K562 (cell line): ENCODE measurements around the gene IQCC. TPM values are rescaled to one million over a fixed set of nuclear protein-coding genes. Genes with fewer than 3 reads are reported as not detected.
A peak's percentile ranks its signal among the peaks of the same experiment; 100 is the strongest.

ENCODE experiments used
- ARID1B ChIP-seq: fragments of 450-650 bp; IDR thresholded peaks from 2 replicates; pipeline ENCODE4 v1.6.1; 2016; ENCODE audit warnings: antibody characterized with exemption, mild to moderate bottlenecking, inconsistent platforms
- EGR1 ChIP-seq: fragments of 450-650 bp; conservative IDR thresholded peaks from 2 replicates; pipeline ENCODE4 v1.6.1; 2017; ENCODE audit warnings: mild to moderate bottlenecking
- ETV1 ChIP-seq: fragments of 450-650 bp; conservative IDR thresholded peaks from 2 replicates; pipeline ENCODE4 v1.6.1; 2016; ENCODE audit warnings: missing genetic modification characterization, control low read depth, low read depth, missing compliant biosample characterization
- ETV5 ChIP-seq: sonication (generic); formaldehyde crosslinking; IDR thresholded peaks from 2 replicates; pipeline ENCODE4 v1.4.0; 2020; ENCODE audit warnings: low read depth, mild to moderate bottlenecking, missing genetic modification reagents
- GABPB1 ChIP-seq: sonication (generic); formaldehyde crosslinking; IDR thresholded peaks from 2 replicates; pipeline ENCODE4 v1.8.0; 2022; ENCODE audit warnings: mild to moderate bottlenecking, missing genetic modification reagents
- HDAC1 ChIP-seq, 2 experiments: fragments of 450-650 bp; IDR thresholded peaks; 2 replicates each; pipeline ENCODE4 v1.6.1; 2016 to 2017; ENCODE audit warnings: inconsistent platforms in 1 of 2, mild to moderate bottlenecking in 1 of 2, moderate library complexity in 1 of 2
- KAT7 ChIP-seq: sonication (generic); formaldehyde crosslinking; IDR thresholded peaks from 2 replicates; pipeline ENCODE4 v1.8.0; 2022; ENCODE audit warnings: missing genetic modification reagents, mild to moderate bottlenecking, borderline replicate concordance
- KDM5B ChIP-seq: fragments of 200-600 bp; sonication (generic); IDR thresholded peaks from 2 replicates; pipeline ENCODE4 v1.6.1; 2012; ENCODE audit warnings: low read depth, mild to moderate bottlenecking, moderate library complexity, low read length, control low read depth, inconsistent platforms; ENCODE audit not compliant: insufficient replicate concordance
- MEIS2 ChIP-seq: fragments of 450-650 bp; IDR thresholded peaks from 2 replicates; pipeline ENCODE4 v1.6.1; 2014; ENCODE audit warnings: mild to moderate bottlenecking; ENCODE audit not compliant: partially characterized antibody
- PHF8 ChIP-seq: fragments of 200-600 bp; sonication (generic); IDR thresholded peaks from 2 replicates; pipeline ENCODE4 v1.6.1; 2012; ENCODE audit warnings: mixed run types, mild to moderate bottlenecking, inconsistent platforms, low read length, moderate library complexity, borderline replicate concordance
- PURB ChIP-seq: sonication (generic); formaldehyde crosslinking; IDR thresholded peaks from 2 replicates; pipeline ENCODE4 v1.9.0; 2021; ENCODE audit warnings: low read depth, mild to moderate bottlenecking, missing genetic modification reagents
- TOE1 ChIP-seq, 2 experiments: fragments of 450-650 bp in 1 of 2; sonication (generic) in 1 of 2; formaldehyde crosslinking in 1 of 2; IDR thresholded peaks; 2 replicates each; pipeline versions ENCODE4 v1.7.1 to v1.8.0; 2016 to 2022; ENCODE audit warnings: borderline replicate concordance in 2 of 2, mild to moderate bottlenecking in 2 of 2, antibody characterized with exemption in 1 of 2, inconsistent platforms in 1 of 2, low read depth in 1 of 2, missing genetic modification reagents in 1 of 2, moderate library complexity in 1 of 2
- ZNF23 ChIP-seq: fragments of 250-450 bp; sonication (Bioruptor Pico); IDR thresholded peaks from 2 replicates; pipeline ENCODE4 v1.4.0; 2020; ENCODE audit warnings: mild to moderate bottlenecking
- ZNF253 ChIP-seq: fragments of 250-450 bp; sonication (Bioruptor Pico); conservative IDR thresholded peaks from 2 replicates; pipeline ENCODE4 v1.6.1; 2021; ENCODE audit warnings: mild to moderate bottlenecking
- polyA plus RNA-seq, 8 experiments: library from polyadenylated mRNA; depleted of rRNA in 4 of 8; stranded (reverse) in 5 of 8; unstranded in 3 of 8; fragments of >200 nt; fragmentation: Nextera tagmentation in 2 of 8; fragmentation: Illumina TruSeq in 1 of 8; extraction: Ambion mirVana in 2 of 8; extraction: Trizol in 1 of 8; gene quantifications; 2 replicates each; pipeline versions ENCODE4 v1.2.1 to v1.2.3, GENCODE V29; 2011 to 2014; ENCODE audit warnings: inconsistent platforms in 1 of 8, missing spikeins in 1 of 8
- total RNA-seq, 7 experiments: library from RNA; depleted of rRNA in 6 of 7; stranded (reverse); fragments of >200 nt in 6 of 7; fragmentation: Illumina TruSeq in 2 of 7; extraction: Trizol in 2 of 7; gene quantifications; 2 replicates each; pipeline versions ENCODE4 v1.2.1 to v1.2.3, GENCODE V29; 2011 to 2021; ENCODE audit warnings: low replicate concordance in 1 of 7
- TF ChIP-seq, protein P1 (sequence below): fragments of 250-450 bp; sonication (Bioruptor Pico); IDR thresholded peaks from 2 replicates; pipeline ENCODE4 v1.8.0; 2022; ENCODE audit warnings: moderate library complexity, mild to moderate bottlenecking, inconsistent platforms
- TF ChIP-seq, protein P2 (sequence below), 2 experiments: IDR thresholded peaks; 2 replicates each; pipeline ENCODE4 v1.6.1; 2012; ENCODE audit warnings: improper control_type of control experiment in 2 of 2, low read depth in 2 of 2, low read length in 2 of 2, borderline replicate concordance in 1 of 2
- TF ChIP-seq, protein P3 (sequence below): sonication (generic); formaldehyde crosslinking; IDR thresholded peaks from 2 replicates; pipeline ENCODE4 v1.8.0; 2022; ENCODE audit warnings: mild to moderate bottlenecking, low read depth, missing genetic modification reagents
- TF ChIP-seq, protein P4 (sequence below): fragments of 450-650 bp; IDR thresholded peaks from 2 replicates; pipeline ENCODE4 v1.7.1; 2018; ENCODE audit warnings: mild to moderate bottlenecking, low read depth; ENCODE audit not compliant: partially characterized antibody

IQCC gene
- total and polyA plus RNA-seq, 9 of the 15 experiments (the other 6 are each of a cell fraction or from before 2014, with no cell fraction given) = 8.1 to 16.5 (median 10.7) TPM

GRCh38 chr1:32201011-32201855, 4.2 kb upstream of the IQCC start (continued):
- TF ChIP-seq PURB = no peak
- peak in 1 of 2 experiments; percentile 38; a peak in 2 of 4 replicates for TF ChIP-seq HDAC1 (IDR thresholded peaks at IDR 0.05)
- TF ChIP-seq KAT7 (CRISPR knock-in tag) = 0 out of 2 replicates have a peak, but pooled peaks have one; percentile 62
- peak; percentile 43 for TF ChIP-seq KDM5B
- TF ChIP-seq, protein P1, sequence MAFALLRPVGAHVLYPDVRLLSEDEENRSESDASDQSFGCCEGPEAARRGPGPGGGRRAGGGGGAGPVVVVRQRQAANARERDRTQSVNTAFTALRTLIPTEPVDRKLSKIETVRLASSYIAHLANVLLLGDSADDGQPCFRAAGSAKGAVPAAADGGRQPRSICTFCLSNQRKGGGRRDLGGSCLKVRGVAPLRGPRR (CRISPR knock-in tag) = no peak
- peak; percentile 17; the same call in 1 of the 2 replicates for TF ChIP-seq GABPB1 (CRISPR knock-in tag)
- peak; percentile 16; the same call in 1 of the 2 replicates for TF ChIP-seq ARID1B
- TF ChIP-seq MEIS2 = no peak
- TF ChIP-seq, protein P2, sequence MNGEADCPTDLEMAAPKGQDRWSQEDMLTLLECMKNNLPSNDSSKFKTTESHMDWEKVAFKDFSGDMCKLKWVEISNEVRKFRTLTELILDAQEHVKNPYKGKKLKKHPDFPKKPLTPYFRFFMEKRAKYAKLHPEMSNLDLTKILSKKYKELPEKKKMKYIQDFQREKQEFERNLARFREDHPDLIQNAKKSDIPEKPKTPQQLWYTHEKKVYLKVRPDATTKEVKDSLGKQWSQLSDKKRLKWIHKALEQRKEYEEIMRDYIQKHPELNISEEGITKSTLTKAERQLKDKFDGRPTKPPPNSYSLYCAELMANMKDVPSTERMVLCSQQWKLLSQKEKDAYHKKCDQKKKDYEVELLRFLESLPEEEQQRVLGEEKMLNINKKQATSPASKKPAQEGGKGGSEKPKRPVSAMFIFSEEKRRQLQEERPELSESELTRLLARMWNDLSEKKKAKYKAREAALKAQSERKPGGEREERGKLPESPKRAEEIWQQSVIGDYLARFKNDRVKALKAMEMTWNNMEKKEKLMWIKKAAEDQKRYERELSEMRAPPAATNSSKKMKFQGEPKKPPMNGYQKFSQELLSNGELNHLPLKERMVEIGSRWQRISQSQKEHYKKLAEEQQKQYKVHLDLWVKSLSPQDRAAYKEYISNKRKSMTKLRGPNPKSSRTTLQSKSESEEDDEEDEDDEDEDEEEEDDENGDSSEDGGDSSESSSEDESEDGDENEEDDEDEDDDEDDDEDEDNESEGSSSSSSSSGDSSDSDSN (IDR thresholded peaks at IDR 0.05; ENCODE audit: borderline replicate concordance in 1 of 2, low read depth in 2 of 2, low read length in 2 of 2) = peak in 1 of 2 experiments; percentile 64; a peak in 1 of 4 replicates
- no peak for TF ChIP-seq ZNF23
- TF ChIP-seq, protein P3, sequence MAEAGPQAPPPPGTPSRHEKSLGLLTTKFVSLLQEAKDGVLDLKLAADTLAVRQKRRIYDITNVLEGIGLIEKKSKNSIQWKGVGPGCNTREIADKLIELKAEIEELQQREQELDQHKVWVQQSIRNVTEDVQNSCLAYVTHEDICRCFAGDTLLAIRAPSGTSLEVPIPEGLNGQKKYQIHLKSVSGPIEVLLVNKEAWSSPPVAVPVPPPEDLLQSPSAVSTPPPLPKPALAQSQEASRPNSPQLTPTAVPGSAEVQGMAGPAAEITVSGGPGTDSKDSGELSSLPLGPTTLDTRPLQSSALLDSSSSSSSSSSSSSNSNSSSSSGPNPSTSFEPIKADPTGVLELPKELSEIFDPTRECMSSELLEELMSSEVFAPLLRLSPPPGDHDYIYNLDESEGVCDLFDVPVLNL (CRISPR knock-in tag) = no peak
- 0 out of 2 replicates have a peak, but pooled peaks have one; percentile 31 for TF ChIP-seq ETV1
- TF ChIP-seq ETV5 (CRISPR knock-in tag) = peak; percentile 40; the same call in 1 of the 2 replicates
- TF ChIP-seq TOE1 (IDR thresholded peaks at IDR 0.05; ENCODE audit: borderline replicate concordance) = no peak
- no peak for TF ChIP-seq TOE1 (CRISPR knock-in tag; IDR thresholded peaks at IDR 0.05; ENCODE audit: borderline replicate concordance, low read depth)
- TF ChIP-seq PHF8 = peak; percentile 46; the same call in 1 of the 2 replicates
- no peak for TF ChIP-seq ZNF253 (CRISPR knock-in tag)
- no peak for TF ChIP-seq EGR1
- TF ChIP-seq, protein P4, sequence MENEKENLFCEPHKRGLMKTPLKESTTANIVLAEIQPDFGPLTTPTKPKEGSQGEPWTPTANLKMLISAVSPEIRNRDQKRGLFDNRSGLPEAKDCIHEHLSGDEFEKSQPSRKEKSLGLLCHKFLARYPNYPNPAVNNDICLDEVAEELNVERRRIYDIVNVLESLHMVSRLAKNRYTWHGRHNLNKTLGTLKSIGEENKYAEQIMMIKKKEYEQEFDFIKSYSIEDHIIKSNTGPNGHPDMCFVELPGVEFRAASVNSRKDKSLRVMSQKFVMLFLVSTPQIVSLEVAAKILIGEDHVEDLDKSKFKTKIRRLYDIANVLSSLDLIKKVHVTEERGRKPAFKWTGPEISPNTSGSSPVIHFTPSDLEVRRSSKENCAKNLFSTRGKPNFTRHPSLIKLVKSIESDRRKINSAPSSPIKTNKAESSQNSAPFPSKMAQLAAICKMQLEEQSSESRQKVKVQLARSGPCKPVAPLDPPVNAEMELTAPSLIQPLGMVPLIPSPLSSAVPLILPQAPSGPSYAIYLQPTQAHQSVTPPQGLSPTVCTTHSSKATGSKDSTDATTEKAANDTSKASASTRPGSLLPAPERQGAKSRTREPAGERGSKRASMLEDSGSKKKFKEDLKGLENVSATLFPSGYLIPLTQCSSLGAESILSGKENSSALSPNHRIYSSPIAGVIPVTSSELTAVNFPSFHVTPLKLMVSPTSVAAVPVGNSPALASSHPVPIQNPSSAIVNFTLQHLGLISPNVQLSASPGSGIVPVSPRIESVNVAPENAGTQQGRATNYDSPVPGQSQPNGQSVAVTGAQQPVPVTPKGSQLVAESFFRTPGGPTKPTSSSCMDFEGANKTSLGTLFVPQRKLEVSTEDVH = peak; percentile 30
